ENCODE measurements around the gene SNURF.
"Not testable (repeated sequence)": the region's sequence is repeated elsewhere in the genome, so short reads cannot be mapped to it uniquely, and the experiment has no call there.

SNURF gene

GRCh38 chr15:24933716-24934115, 21.1 kb upstream of the SNURF start:
- no peak for DNase-seq (ENCODE audit: insufficient read length, low spot score)
- no peak for TF ChIP-seq CTCF (IDR thresholded peaks at IDR 0.05; ENCODE audit: insufficient read depth, missing control alignments)
- FAIRE-seq: no peak

GRCh38 chr15:24938224-24938623, 16.6 kb upstream of the SNURF start:
- not testable (repeated sequence) for FAIRE-seq; DNase-seq (ENCODE audit: insufficient read length, low spot score)

- TF ChIP-seq CTCF (IDR thresholded peaks at IDR 0.05; ENCODE audit: insufficient read depth, missing control alignments): no peak
- DNase-seq (ENCODE audit: insufficient read length, low spot score): no peak
- FAIRE-seq: no peak
Observed at GRCh38 chr15:24940236-24940635, 14.6 kb upstream of the SNURF start.

GRCh38 chr15:24943361-24943760, 11.4 kb upstream of the SNURF start:
- no peak for FAIRE-seq
- no peak for TF ChIP-seq CTCF (IDR thresholded peaks at IDR 0.05; ENCODE audit: insufficient read depth, missing control alignments)
- DNase-seq (ENCODE audit: insufficient read length, low spot score): no peak

- TF ChIP-seq CTCF (IDR thresholded peaks at IDR 0.05; ENCODE audit: insufficient read depth, missing control alignments): no peak
- FAIRE-seq (no peak), DNase-seq (ENCODE audit: insufficient read length, low spot score) (no peak)
Observed at GRCh38 chr15:24944954-24945353, 9.8 kb upstream of the SNURF start.

- FAIRE-seq: no peak
- no peak for TF ChIP-seq CTCF (IDR thresholded peaks at IDR 0.05; ENCODE audit: insufficient read depth, missing control alignments)
- no peak for DNase-seq (ENCODE audit: insufficient read length, low spot score)
Observed at GRCh38 chr15:24945711-24946110, 9.1 kb upstream of the SNURF start.

- no peak for FAIRE-seq
- no peak for TF ChIP-seq CTCF (IDR thresholded peaks at IDR 0.05; ENCODE audit: insufficient read depth, missing control alignments)
Observed at GRCh38 chr15:24948495-24948894, 6.3 kb upstream of the SNURF start.

GRCh38 chr15:24955531-24955921, 739 bp downstream of the SNURF start:
- FAIRE-seq: no peak
- TF ChIP-seq CTCF (IDR thresholded peaks at IDR 0.05; ENCODE audit: insufficient read depth, missing control alignments): no peak
- DNase-seq (ENCODE audit: insufficient read length, low spot score): no peak

More at GRCh38 chr15:24948495-24948894, 6.3 kb upstream of the SNURF start:
- no peak for DNase-seq (ENCODE audit: insufficient read length, low spot score)

Data from D721Med (cell line).